Measurements from ENCODE around the gene CEP72. TPM values are rescaled to one million over a fixed set of nuclear protein-coding genes. Genes with fewer than 3 reads are reported as not detected.
"Not testable (repeated sequence)": the region's sequence is repeated elsewhere in the genome, so short reads cannot be mapped to it uniquely, and the experiment has no call there.

The CEP72 gene
- 4.3 and 4.7 TPM in 2 replicates for total RNA-seq

- peak; percentile 42 for DNase-seq (ENCODE audit: low read depth)
Observed at GRCh38 chr5:611731-612486, at the start of gene CEP72. Gene CEP72, plus strand, starts transcription at chr5:612340. Its CDS starts 22 bp downstream, at chr5:612362.

GRCh38 chr5:565782-566440, 46.2 kb upstream of the CEP72 start:
- DNase-seq (ENCODE audit: low read depth): peak; percentile 2

- DNase-seq (ENCODE audit: low read depth): no peak
Observed at GRCh38 chr5:566636-567309, 45.4 kb upstream of the CEP72 start.

- no peak for DNase-seq (ENCODE audit: low read depth)
Observed at GRCh38 chr5:567664-568060, 44.5 kb upstream of the CEP72 start.

GRCh38 chr5:568061-568781, 43.9 kb upstream of the CEP72 start:
- no peak for DNase-seq (ENCODE audit: low read depth)

GRCh38 chr5:568809-569208, 43.3 kb upstream of the CEP72 start:
- DNase-seq (ENCODE audit: low read depth): no peak

GRCh38 chr5:569358-569867, 42.7 kb upstream of the CEP72 start:
- DNase-seq (ENCODE audit: low read depth): no peak

- DNase-seq (ENCODE audit: low read depth): no peak
Observed at GRCh38 chr5:569868-570361, 42.2 kb upstream of the CEP72 start.

- no peak for DNase-seq (ENCODE audit: low read depth)
Observed at GRCh38 chr5:570446-570845, 41.7 kb upstream of the CEP72 start.

GRCh38 chr5:570886-571285, 41.3 kb upstream of the CEP72 start:
- DNase-seq (ENCODE audit: low read depth): no peak

GRCh38 chr5:571791-572190, 40.3 kb upstream of the CEP72 start:
- DNase-seq (ENCODE audit: low read depth): no peak

GRCh38 chr5:572398-573019, 39.6 kb upstream of the CEP72 start:
- no peak for DNase-seq (ENCODE audit: low read depth)

- no peak for DNase-seq (ENCODE audit: low read depth)
Observed at GRCh38 chr5:573206-573605, 38.9 kb upstream of the CEP72 start.

- no peak for DNase-seq (ENCODE audit: low read depth)
Observed at GRCh38 chr5:573976-574375, 38.2 kb upstream of the CEP72 start.

GRCh38 chr5:574906-575305, 37.2 kb upstream of the CEP72 start:
- DNase-seq (ENCODE audit: low read depth): no peak

GRCh38 chr5:575636-576035, 36.5 kb upstream of the CEP72 start:
- no peak for DNase-seq (ENCODE audit: low read depth)

GRCh38 chr5:577214-577613, 34.9 kb upstream of the CEP72 start:
- DNase-seq (ENCODE audit: low read depth): not testable (repeated sequence)

GRCh38 chr5:577800-578199, 34.3 kb upstream of the CEP72 start:
- no peak for DNase-seq (ENCODE audit: low read depth)

GRCh38 chr5:579211-579610, 32.9 kb upstream of the CEP72 start:
- DNase-seq (ENCODE audit: low read depth): no peak

- DNase-seq (ENCODE audit: low read depth): no peak
Observed at GRCh38 chr5:579746-580366, 32.3 kb upstream of the CEP72 start.

GRCh38 chr5:580436-580835, 31.7 kb upstream of the CEP72 start:
- DNase-seq (ENCODE audit: low read depth): no peak
